HL-60/S4 (cell line): ENCODE data around the gene SNX24.
"Not testable (repeated sequence)": the region's sequence is repeated elsewhere in the genome, so short reads cannot be mapped to it uniquely, and the experiment has no call there.

Source experiments
- in situ Hi-C: fragments of 300-500 bp; cut with MboI; formaldehyde crosslinking; loops from 2 replicates; pipeline ENCODE4 v1.14.3; 2022; ENCODE audit warnings: low sequenced_read_pairs

The SNX24 gene

DNA sequence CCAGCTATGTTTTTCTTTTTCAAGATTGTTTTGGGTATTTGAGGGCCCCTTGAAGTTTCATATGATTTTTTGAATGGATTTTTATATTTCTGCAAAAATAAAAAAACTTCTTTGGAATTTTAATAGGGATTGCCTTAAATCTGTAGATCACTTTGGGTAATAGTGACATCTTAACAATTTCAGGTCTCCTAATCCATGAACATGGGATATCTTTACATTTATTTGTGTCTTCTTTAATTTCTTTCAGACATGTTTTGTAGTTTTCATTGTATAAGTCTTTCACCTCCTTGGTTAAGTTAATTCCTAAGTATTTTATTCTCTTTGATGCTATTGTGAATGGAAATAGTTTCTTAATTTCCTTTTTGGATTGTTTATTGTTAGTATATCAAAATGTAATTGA, 112.0 kb downstream of the SNX24 start:
- in situ Hi-C loops, result no loop called here

DNA sequence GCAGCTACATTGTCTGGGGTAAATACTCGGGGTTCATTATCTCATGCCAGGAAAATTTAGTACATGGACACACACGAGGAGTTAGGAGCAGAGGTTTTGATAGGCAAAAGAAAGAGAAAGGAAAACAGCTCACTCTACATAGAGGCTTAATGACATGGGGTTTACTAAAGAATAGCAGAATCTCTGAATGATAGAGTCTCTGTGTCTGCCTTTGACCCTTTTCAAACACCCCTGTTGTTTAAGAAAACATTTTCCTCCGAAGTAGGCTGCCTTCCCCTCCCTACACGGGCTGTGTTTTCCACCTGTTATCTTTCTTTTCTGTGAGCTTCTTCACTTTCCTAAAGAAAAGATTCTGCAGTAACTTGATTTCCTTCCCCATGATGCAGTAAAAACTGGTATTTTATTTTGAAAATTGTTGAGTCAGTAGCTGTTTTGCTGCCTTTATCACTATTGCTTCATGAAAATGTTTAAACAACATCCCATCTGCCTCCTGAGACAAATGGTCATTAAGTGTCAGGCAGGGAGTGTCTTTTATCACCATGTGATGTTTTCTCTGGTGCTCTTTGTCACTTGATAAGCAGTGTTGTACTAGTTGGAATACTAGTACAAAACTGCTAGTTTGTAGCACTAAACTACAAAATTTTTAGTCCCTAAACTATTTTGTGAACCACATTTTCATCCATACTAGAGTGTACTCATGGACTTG, 114.5 kb downstream of the SNX24 start:
- in situ Hi-C loops, result no loop called here

DNA sequence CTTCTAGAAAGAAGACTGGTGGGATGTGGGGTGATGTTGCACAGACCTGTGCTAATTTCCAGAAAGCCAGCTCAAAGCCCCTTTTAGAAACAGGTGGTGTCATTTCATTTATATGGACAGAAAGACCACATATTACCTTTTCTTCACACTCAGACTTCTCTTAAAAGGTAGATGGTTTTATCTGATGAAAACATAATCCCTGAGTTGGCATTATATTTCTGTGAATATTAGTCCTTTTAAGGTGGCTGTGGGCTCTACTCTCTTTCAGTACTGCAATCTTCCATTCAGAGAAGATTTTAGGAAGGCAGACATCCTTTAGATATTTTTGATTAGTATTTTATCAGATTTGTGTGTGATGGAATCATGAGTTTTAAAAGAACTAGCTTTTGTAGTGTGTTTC, 117.9 kb downstream of the SNX24 start:
- in situ Hi-C loops, result no loop called here

DNA sequence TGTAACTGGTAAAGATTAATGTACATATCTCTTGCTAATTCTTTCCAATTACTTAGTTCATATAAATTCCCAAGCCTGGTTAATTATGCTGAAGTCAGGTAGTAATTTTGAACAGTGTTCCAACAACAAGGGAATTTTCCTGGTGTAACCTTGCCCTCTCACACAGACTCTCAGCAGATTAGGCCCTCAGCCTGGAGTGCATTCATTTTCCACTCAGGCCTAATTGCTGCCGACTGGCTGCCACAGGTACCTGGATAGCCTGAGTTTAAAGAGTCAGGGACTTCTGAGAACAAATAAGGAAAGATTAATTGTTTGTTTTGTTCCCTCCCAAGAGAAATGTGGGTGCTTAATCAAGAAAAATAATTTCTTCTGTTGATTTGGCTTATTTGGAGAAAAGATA, 119.7 kb downstream of the SNX24 start:
- in situ Hi-C loops, result no loop called here

DNA sequence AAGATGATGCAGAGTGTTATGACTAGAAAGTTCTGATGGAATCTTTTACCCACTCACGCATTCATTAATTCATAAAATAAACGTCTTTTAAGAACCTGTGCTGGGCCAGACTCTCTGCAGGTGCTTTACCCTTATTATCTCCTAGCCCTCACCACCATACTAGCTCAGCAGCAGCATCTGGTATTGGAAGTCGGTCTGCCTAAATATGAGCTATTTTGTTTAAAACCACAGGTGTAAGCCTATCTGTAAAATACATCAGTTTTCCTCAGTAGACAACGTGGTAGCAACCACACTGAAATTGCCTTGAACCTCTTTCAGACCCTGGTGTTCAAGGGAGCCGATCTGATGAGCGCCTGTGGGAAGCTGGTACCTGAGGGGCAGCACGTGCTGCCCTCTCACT, 121.7 kb downstream of the SNX24 start:
- in situ Hi-C loops, result no loop called here

DNA sequence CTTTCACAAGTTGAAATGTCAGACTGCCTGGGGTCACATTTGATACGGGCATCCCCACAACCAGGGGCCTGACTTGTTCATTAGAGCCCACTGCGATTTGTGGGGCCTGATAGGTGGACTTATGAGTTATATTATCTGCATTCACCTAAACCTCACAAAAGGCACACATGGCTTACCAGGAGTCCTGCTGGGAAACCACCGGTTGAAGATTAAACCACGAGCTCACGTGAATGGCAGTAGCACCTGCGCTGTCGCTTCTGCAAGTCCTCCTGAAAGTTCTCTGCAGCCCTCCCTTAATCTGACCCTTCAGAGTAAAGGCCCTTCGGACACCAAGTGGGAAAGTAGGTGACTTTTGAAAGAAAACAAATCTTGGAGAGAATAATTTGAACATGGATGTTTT, 122.2 kb downstream of the SNX24 start:
- in situ Hi-C loops, result no loop called here

DNA sequence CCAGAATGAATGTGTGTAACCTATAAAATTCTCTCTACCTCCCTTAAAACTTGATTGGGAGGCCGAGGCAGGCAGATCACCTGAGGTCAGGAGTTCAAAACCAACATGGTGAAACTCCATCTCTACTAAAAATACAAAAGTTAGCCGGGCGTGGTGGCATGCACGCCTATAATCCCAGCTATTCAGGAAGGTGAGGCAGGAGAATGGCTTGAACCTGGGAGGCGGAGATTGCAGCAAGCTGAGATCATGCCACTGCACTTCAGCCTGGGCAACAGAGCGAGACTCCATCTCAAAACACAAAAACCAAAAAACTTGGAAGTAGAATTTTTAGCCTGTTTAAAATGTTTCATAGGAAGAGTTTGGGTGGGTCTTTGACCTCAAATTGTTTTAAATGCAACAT, 122.6 kb downstream of the SNX24 start:
- in situ Hi-C loops, result not testable (repeated sequence)

DNA sequence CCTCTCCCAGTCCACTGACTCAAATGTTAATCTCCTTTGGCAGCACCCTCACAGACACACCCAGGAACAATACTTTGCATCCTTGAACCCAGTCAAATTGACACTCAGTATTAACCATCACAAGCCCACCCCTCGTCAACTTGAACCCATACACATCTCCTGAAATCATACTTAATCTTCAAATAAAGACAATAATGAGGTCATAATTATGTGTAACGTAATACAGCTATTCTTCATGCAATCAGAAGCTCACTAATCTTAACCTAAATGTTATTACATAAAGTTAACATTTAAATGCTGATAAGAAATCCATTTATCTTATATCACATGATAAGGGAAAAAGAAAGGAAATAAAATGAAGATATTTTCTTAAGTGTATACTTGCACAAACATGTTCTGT, 125.9 kb downstream of the SNX24 start:
- in situ Hi-C loops, result no loop called here

DNA sequence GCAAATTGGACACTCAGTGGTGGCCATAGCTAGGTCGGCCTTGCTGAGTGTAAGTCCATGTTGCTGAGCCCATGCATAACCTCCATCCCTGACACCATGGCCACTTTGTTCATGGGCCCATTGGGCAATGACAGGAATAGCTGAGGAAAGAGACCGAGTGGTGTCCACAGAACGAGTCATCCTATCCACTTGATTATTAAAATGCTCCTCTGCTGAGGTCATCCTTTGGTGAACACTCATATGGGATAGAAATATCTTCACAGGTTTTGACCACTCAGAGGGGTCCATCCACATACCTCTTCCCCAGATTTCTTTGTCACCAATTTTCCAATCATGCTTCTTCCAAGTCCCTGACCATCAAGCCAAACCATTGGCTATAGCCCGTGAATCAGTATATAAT, 127.5 kb downstream of the SNX24 start:
- in situ Hi-C loops, result no loop called here

DNA sequence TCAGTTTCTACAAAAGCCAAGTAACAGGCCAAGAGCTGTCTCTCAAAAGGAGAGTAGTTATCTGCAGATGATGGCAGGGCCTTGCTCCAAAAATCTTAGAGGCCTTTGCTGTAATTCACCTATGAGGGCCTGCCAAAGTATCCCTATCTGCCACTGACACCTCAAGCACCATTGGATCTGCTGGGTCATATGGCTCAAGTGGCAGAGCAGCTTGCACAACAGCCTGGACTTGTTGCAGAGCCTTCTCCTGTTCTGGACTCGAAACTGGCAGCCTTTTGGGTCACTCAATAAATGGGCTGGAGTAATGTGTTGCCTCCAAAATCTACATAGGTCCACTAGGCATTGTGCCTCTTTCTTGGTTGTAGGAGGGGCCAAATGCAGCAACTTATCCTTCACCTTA, 128.3 kb downstream of the SNX24 start:
- in situ Hi-C loops, result not testable (repeated sequence)

DNA sequence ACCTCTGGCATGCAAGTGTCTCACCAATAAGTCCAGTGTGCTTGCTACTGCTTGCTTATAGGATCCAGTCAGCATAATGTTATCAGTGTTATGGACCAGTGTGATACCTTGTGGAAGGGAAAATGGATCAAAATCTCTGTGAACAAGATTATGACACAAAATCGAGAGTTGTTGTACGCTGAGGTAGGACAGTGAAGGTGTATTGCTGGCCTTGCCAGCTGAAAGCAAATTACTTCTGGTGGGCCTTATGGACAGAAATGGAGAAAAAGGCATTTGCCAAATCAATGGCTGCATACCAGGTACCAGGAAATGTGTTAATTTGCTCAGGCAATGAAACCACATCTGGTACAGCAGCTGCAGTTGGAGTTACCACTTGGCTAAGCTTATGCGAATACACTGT, 128.8 kb downstream of the SNX24 start:
- in situ Hi-C loops, result not testable (repeated sequence)

DNA sequence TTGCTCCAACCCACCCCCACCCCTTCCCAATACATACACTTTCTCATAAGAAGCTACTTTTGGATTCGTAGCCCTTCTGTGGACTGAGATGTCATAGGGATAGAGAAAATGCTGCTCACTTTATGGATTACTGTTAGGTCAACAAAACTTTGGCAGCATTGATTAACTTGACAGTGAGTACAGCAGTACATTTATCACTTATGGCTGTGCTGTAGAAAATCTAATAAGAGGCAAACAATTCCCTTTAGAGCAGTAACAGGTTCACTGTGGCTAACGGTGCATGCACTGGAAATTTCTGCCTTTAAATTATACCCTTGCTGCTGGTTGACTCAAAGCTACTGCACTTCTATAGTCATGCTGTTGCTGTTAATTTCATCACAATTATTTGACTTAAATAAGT, 131.9 kb downstream of the SNX24 start:
- in situ Hi-C loops, result no loop called here

DNA sequence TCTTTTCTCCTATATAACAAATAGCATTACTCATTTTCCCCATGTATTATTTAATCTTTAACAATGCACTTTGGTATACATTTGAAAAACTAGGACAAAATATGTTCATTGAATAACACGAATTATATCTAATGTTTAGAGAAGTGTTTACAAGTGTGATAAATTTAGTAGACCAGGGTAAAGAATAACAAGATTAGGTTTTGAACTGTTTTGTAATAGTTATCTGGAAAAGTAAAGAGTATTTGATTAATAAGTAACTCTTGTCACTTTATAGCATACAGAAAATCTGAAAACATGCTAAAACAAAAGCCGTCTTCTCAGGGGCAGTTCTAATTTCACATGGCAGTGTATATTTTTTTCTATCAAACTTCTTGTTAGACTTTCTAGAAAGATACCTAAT, 132.7 kb downstream of the SNX24 start:
- in situ Hi-C loops, result no loop called here

DNA sequence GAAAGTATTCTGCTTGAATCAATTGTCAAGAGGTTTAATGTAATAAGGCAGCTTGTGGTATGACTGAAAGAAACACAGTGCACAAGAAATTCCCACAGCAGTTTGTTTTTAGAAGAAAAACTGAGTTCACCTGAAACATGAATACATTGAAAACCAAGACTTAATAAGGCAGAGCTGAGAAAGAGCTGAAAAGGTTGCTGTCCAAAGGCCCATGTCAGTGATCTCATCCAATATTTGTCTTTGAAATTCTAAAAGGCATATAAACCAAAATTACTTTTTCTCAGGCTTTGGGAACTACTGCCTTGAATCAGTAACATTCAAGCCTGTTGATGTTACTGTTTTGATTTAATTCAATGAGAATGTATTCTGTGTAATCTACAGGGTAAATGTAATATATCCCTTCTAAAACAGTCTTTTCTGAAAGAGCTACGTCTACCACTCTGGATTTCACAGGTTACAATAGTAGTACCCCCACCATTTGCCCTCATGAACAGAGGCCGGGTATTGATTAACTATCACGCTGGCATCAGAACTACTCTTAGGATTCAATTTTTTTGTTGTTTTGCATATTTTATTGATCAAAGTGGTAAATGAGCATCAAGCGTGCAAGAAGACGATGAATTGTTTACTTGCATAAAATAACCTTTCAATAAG, 133.4 kb downstream of the SNX24 start:
- in situ Hi-C loops, result no loop called here

DNA sequence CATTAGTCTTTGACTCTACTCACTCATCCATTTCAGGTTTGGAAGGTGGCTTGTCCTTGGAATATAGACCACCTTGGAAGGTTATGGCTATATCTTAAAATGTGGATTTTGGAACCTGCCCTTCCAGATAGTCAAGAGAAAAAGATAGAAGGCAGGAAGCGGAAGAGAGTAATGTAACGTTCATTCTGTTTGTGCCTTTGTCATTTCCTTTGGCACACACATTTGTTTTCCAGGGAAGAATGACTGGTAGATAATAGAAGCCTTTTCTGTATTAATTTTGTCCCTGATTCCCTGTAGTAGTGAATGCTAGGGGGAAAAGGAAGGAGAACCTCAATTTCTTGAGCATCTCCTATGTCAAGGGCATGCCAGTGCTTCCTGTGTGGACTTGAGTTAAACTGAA, 136.4 kb downstream of the SNX24 start:
- in situ Hi-C loops, result no loop called here

DNA sequence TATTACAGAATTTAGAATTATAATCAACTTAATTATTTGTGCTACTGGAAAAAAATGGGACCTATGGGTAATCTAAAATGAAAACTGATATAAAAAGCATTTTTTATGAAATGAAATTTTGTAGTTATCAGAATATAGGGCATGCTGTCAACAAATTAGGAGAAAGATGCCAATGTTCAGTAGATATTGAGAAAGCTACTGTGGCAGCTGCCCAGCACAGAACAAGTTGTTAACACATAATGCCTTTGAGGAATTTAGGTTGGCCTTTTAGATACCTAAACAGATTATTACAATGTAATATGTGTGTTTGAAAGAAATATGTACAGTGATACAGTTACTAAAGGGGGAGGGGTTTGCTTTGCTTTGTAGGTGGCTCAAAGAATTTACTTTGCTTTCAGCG, 137.0 kb downstream of the SNX24 start:
- in situ Hi-C loops, result no loop called here

DNA sequence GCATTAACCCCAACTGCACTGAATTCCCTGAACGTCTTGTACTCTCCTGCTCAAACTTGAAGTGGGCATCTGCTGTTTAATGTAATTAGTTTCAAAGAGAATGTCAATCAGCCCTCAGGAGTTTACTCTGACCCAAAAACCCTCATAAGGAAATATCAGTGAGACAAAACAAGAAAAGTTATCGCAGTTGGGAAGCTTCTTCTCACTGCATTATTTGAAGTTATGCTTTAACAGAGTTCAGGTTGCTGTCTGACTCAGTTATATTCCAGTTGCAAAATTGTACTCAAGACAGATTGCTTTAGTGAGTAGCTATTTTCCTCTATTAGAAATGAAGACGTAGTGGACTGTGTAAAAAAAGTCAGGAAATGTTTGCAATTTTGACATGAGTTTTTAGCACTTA, 139.0 kb downstream of the SNX24 start:
- in situ Hi-C loops, result no loop called here

DNA sequence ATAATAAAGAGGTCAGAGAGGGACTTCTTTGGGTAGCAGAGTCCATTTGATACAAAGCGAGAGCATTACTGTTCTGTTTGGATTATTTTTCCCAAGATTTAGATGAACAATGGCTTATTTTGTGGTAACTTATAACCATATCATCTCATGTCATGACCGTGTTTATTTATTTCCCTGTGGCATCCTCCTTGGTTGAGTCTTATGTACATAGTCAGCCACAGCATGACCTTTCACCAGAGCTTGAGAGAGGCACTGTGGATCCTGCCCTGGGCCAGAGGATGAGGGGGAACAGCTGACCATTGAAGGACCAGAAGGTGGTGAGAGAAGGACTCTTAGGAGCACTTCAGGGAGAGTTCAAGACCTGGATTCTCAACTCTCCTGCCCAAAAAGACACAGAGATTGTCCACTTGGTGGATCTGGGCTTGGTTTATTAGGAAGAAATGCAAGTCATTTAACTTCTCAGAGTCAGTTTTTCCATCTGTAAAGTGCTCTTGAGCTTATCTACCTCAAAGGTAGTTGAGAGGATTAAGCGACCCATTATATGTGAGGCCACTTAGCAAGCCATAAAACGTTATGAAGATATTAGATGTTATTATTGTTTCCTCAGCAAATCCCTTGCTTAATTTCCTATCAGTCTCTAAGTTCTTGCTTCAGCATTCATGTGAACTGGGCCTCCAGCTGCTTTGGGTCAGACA, 139.7 kb downstream of the SNX24 start:
- in situ Hi-C loops, result no loop called here

DNA sequence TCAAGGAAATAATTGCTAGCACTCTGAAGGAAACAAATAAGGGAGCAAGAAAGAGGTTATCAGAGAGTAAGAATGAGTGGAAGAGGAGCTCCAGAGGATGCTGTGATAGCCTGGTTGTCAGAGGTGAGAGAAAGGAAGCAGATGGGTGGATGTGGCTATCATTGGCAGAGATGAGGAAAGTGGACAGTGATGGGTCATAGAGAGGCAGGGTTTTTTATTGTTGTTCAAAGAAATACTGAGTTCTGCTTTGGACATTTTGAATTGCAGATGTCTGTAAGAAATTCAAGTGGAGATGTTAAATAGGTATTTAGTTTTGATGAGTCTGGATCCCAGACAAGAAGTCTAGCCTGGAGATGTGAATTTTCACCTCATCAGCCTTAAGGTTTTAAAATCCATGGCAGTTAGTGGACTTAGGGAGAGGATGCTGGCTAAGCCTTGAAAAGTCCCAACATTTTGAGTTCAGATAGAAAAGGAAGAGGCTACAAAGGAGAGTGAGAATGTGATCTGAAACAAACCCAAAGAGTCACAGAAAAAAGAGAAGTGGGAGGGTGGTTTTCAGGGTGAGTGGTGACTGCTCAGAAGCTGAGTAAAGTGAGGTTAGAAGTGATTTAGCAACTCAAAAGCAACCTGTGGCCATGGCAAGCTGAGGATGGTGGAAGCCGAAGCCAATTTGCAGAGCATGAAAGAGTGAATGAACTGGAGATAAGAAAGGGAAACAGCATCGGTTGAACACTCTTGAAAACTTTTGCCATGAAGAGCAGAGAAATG, 140.7 kb downstream of the SNX24 start:
- in situ Hi-C loops, result no loop called here

DNA sequence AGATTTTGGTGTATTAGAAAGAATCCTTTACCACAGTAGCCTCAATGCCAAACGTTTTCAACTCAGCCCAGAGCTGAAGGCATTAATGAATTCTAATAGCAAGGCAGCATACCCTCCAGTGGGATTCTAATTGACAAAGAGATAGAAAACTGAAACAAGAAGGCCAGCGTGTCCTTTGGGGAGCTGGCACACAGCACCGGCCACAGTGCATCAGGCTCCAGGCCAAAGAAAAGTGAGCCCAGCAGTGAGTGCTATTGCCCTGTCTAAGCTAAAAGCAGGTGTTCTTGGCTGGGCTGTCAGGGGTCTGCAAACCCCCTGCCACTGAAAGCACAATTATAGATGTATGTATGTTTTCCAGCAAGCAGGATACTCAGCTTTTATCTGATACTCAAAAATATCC, 150.7 kb downstream of the SNX24 start:
- in situ Hi-C loops, result no loop called here

DNA sequence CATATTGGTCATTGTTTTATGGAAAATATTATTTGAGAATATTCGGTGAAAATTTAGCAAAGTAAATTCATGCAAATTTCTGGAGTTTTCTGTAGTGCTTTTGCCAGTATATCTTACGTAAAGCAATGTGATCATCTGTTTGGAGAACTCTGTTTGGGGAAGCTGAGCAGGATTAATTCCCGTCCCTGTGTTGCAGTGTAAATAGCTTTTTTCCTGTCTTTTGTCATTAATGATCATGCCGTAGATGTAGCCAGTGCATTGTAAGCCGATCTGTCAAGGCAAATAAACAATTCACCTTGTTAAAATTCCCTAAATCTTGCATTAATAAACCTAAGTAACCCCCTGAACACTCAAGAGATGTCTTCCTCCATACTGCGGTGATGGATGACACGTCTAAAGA, 151.9 kb downstream of the SNX24 start:
- in situ Hi-C loops, result no loop called here
